ENCODE measurements around the gene ARHGEF9.
A peak's percentile ranks its signal among the peaks of the same experiment; 100 is the strongest.

Gene ARHGEF9

GRCh38 chrX:63746715-63747114, 38.3 kb downstream of the ARHGEF9 start:
- DNase-seq (ENCODE audit: low spot score) = no peak

- DNase-seq (ENCODE audit: low spot score) = no peak
These were observed 38.7 kb downstream of the ARHGEF9 start for GRCh38 chrX:63746278-63746677.

GRCh38 chrX:63744850-63745394, 40.1 kb downstream of the ARHGEF9 start:
- DNase-seq (ENCODE audit: low spot score) = peak; percentile 59

- DNase-seq (ENCODE audit: low spot score) = no peak
These were observed 41.4 kb downstream of the ARHGEF9 start for GRCh38 chrX:63743596-63743995.

- no peak for DNase-seq (ENCODE audit: low spot score)
These were observed 44.6 kb downstream of the ARHGEF9 start for GRCh38 chrX:63740382-63740781.

- no peak for DNase-seq (ENCODE audit: low spot score)
These were observed 45.1 kb downstream of the ARHGEF9 start for GRCh38 chrX:63739885-63740284.

- no peak for DNase-seq (ENCODE audit: low spot score)
These were observed 46.3 kb downstream of the ARHGEF9 start for GRCh38 chrX:63738696-63739095.

- DNase-seq (ENCODE audit: low spot score) = no peak
These were observed 47.7 kb downstream of the ARHGEF9 start for GRCh38 chrX:63737131-63737921.

GRCh38 chrX:63735882-63736281, 49.1 kb downstream of the ARHGEF9 start:
- DNase-seq (ENCODE audit: low spot score) = no peak

- no peak for DNase-seq (ENCODE audit: low spot score)
These were observed 64.7 kb downstream of the ARHGEF9 start for GRCh38 chrX:63720293-63720692.

GRCh38 chrX:63719633-63720032, 65.4 kb downstream of the ARHGEF9 start:
- DNase-seq (ENCODE audit: low spot score) = no peak

- DNase-seq (ENCODE audit: low spot score) = no peak
These were observed 66.9 kb downstream of the ARHGEF9 start for GRCh38 chrX:63718010-63718694.

- DNase-seq (ENCODE audit: low spot score) = no peak
These were observed 71.5 kb downstream of the ARHGEF9 start for GRCh38 chrX:63713526-63713925.

- DNase-seq (ENCODE audit: low spot score) = no peak
These were observed 76.2 kb downstream of the ARHGEF9 start for GRCh38 chrX:63708801-63709200.

- DNase-seq (ENCODE audit: low spot score) = no peak
These were observed 82.5 kb downstream of the ARHGEF9 start for GRCh38 chrX:63702556-63702955.

- no peak for DNase-seq (ENCODE audit: low spot score)
These were observed 97.9 kb downstream of the ARHGEF9 start for GRCh38 chrX:63686878-63687714.

GRCh38 chrX:63680423-63680822, 104.6 kb downstream of the ARHGEF9 start:
- DNase-seq (ENCODE audit: low spot score) = no peak

- no peak for DNase-seq (ENCODE audit: low spot score)
These were observed 105.6 kb downstream of the ARHGEF9 start for GRCh38 chrX:63679432-63679831.

GRCh38 chrX:63675716-63676115, 109.3 kb downstream of the ARHGEF9 start:
- DNase-seq (ENCODE audit: low spot score) = no peak

- no peak for DNase-seq (ENCODE audit: low spot score)
These were observed 111.1 kb downstream of the ARHGEF9 start for GRCh38 chrX:63673896-63674295.

GRCh38 chrX:63664741-63665140, 120.3 kb downstream of the ARHGEF9 start:
- DNase-seq (ENCODE audit: low spot score) = no peak

GRCh38 chrX:63664083-63664482, 120.9 kb downstream of the ARHGEF9 start:
- DNase-seq (ENCODE audit: low spot score) = no peak

Data from putamen (tissue), 1 donor.